IMR-90 (cell line): ENCODE data around the gene MCFD2. TPM values are rescaled to one million over a fixed set of nuclear protein-coding genes. Genes with fewer than 3 reads are reported as not detected.

Source experiments
- ATAC-seq: fragments of 200-7000 bp; cut with Tn5 transposase; 2 replicates; pipeline ENCODE4 v1.9.1; 2020; ENCODE audit warnings: low read depth, mild to moderate bottlenecking, moderate library complexity
- BruUV-seq: library from RNA; stranded (reverse); fragments of 400-500 nt; replicated peaks from 2 replicates; lab custom pipeline; 2021; lab: Mats Ljungman, UMichigan
- CTCF ChIA-PET: fragments of 300-600 bp; formaldehyde crosslinking; extraction: SDS; loops from one replicate; lab custom pipeline; 2021; ENCODE audit warnings: antibody characterized with exemption; lab: Yijun Ruan, JAX
- POLR2A ChIA-PET: fragments of 300-600 bp; sonication (Branson Sonifier 250); formaldehyde crosslinking; loops from one replicate; lab custom pipeline; 2022; ENCODE audit warnings: antibody characterized with exemption; ENCODE audit not compliant: unreplicated experiment; lab: Charles Lee
- DNase-seq: peaks from one replicate; pipeline ENCODE4 v3.0.0; 2013
- H2AFZ ChIP-seq: replicated peaks from 2 replicates; pipeline ENCODE3; 2013; ENCODE audit warnings: low read length, mild to moderate bottlenecking; ENCODE audit not compliant: poor library complexity
- H2AK5ac ChIP-seq: 2 replicates; pipeline ENCODE4 v1.6.1; 2013; ENCODE audit warnings: low read depth, low read length, inconsistent platforms
- H2AK9ac ChIP-seq: replicated peaks from 2 replicates; pipeline ENCODE3; 2013; ENCODE audit warnings: mild to moderate bottlenecking, low read depth, low read length, moderate library complexity; ENCODE audit not compliant: poor library complexity
- H2BK120ac ChIP-seq: 2 replicates; pipeline ENCODE4 v1.6.1; 2013; ENCODE audit warnings: low read depth, low read length, inconsistent platforms
- H2BK15ac ChIP-seq: 3 replicates; pipeline ENCODE4 v1.6.1; 2013; ENCODE audit warnings: low read depth, low read length, inconsistent platforms
- H2BK20ac ChIP-seq: 2 replicates; pipeline ENCODE4 v1.6.1; 2013; ENCODE audit warnings: low read depth, mild to moderate bottlenecking, inconsistent platforms, low read length, moderate library complexity
- H2BK5ac ChIP-seq: 2 replicates; pipeline ENCODE4 v1.6.1; 2013; ENCODE audit warnings: mild to moderate bottlenecking, low read depth, low read length, inconsistent platforms; ENCODE audit not compliant: poor library complexity, severe bottlenecking
- H3K14ac ChIP-seq: replicated peaks from 2 replicates; pipeline ENCODE4 v1.6.1; 2013; ENCODE audit warnings: low read depth, low read length, inconsistent platforms
- H3K18ac ChIP-seq: 2 replicates; pipeline ENCODE4 v1.6.1; 2013; ENCODE audit warnings: low read depth, low read length, control low read depth
- H3K23ac ChIP-seq: 2 replicates; pipeline ENCODE4 v1.6.1; 2013; ENCODE audit warnings: low read depth, low read length, inconsistent platforms
- H3K27ac ChIP-seq: 2 replicates; pipeline ENCODE4 v1.5.1; 2013; ENCODE audit warnings: mild to moderate bottlenecking, control low read depth, low read length; ENCODE audit not compliant: insufficient read depth
- H3K27me3 ChIP-seq: 2 replicates; pipeline ENCODE4 v1.6.1; 2013; ENCODE audit warnings: low read length; ENCODE audit not compliant: control insufficient read depth, insufficient read depth
- H3K36me3 ChIP-seq: 2 replicates; pipeline ENCODE4 v1.6.1; 2013; ENCODE audit warnings: low read length, mixed read lengths; ENCODE audit not compliant: control insufficient read depth, insufficient read depth
- H3K4ac ChIP-seq: 2 replicates; pipeline ENCODE4 v1.6.1; 2013; ENCODE audit warnings: low read depth, low read length, inconsistent platforms
- H3K4me1 ChIP-seq: 2 replicates; pipeline ENCODE4 v1.6.1; 2013; ENCODE audit warnings: low read length, mixed read lengths; ENCODE audit not compliant: control insufficient read depth, insufficient read depth
- H3K4me2 ChIP-seq: 2 replicates; pipeline ENCODE4 v1.6.1; 2013; ENCODE audit warnings: low read depth, mild to moderate bottlenecking, control low read depth, low read length, moderate library complexity
- H3K4me3 ChIP-seq: 2 replicates; pipeline ENCODE4 v1.5.1; 2013; ENCODE audit warnings: low read depth, mild to moderate bottlenecking, control low read depth, low read length, moderate library complexity; ENCODE audit not compliant: insufficient read depth
- H3K56ac ChIP-seq: 2 replicates; pipeline ENCODE4 v1.6.1; 2013; ENCODE audit warnings: low read length, inconsistent platforms; ENCODE audit not compliant: insufficient read depth; ENCODE audit errors: extremely low read depth
- H3K79me1 ChIP-seq, 2 experiments: 2 replicates each; pipeline ENCODE4 v1.6.1; 2013; ENCODE audit warnings: low read length in 2 of 2, inconsistent platforms in 1 of 2, low read depth in 1 of 2
- H3K9ac ChIP-seq: 2 replicates; pipeline ENCODE4 v1.6.1; 2013; ENCODE audit warnings: low read depth, low read length, control low read depth
- H3K9me1 ChIP-seq: 2 replicates; pipeline ENCODE4 v1.6.1; 2013; ENCODE audit warnings: low read length, inconsistent platforms; ENCODE audit not compliant: insufficient read depth
- H3K9me3 ChIP-seq: 2 replicates; pipeline ENCODE4 v1.6.1; 2013; ENCODE audit warnings: low read length; ENCODE audit not compliant: control insufficient read depth, insufficient read depth
- H4K20me1 ChIP-seq: 2 replicates; pipeline ENCODE4 v1.6.1; 2013; ENCODE audit warnings: low read length, inconsistent platforms; ENCODE audit not compliant: insufficient read depth
- H4K5ac ChIP-seq: 2 replicates; pipeline ENCODE4 v1.6.1; 2013; ENCODE audit warnings: mild to moderate bottlenecking, low read depth, low read length, control low read depth
- H4K8ac ChIP-seq, 2 experiments: 2 replicates each; pipeline ENCODE4 v1.6.1; 2013; ENCODE audit warnings: low read depth in 2 of 2, low read length in 2 of 2, control low read depth in 1 of 2, inconsistent platforms in 1 of 2
- H4K91ac ChIP-seq: 2 replicates; pipeline ENCODE4 v1.6.1; 2013; ENCODE audit warnings: low read depth, low read length, inconsistent platforms; ENCODE audit not compliant: insufficient read depth
- BHLHE40 ChIP-seq: fragments of 150-350 bp; IDR thresholded peaks from 2 replicates; pipeline ENCODE4 v1.6.1; 2016; ENCODE audit warnings: mild to moderate bottlenecking, low read depth, low read length
- CEBPB ChIP-seq: IDR thresholded peaks from 2 replicates; pipeline ENCODE4 v1.6.1; 2012; ENCODE audit warnings: low read depth, low read length, improper control_type of control experiment
- FOS ChIP-seq: fragments of 150-350 bp; IDR thresholded peaks from 2 replicates; pipeline ENCODE4 v1.6.1; 2016; ENCODE audit warnings: low read depth, low read length
- MAFK ChIP-seq: IDR thresholded peaks from 2 replicates; pipeline ENCODE4 v1.6.1; 2012; ENCODE audit warnings: low read depth, low read length, improper control_type of control experiment
- MAZ ChIP-seq: IDR thresholded peaks from 2 replicates; pipeline ENCODE4 v1.6.1; 2012; ENCODE audit warnings: low read depth, mild to moderate bottlenecking, low read length, improper control_type of control experiment, moderate library complexity, borderline replicate concordance
- NFE2L2 ChIP-seq: fragments of 150-350 bp; IDR thresholded peaks from 2 replicates; pipeline ENCODE4 v1.6.1; 2016; ENCODE audit warnings: low read depth, mild to moderate bottlenecking, low read length
- RAD21 ChIP-seq: IDR thresholded peaks from 2 replicates; pipeline ENCODE4 v1.6.1; 2012; ENCODE audit warnings: low read length, improper control_type of control experiment
- WGBS, 2 experiments: methylation state at CpG; one replicate each; pipeline versions ENCODE4 v1.1.5 to v1.1.7; 2013; ENCODE audit warnings: missing lambda C conversion rate in 2 of 2; ENCODE audit not compliant: insufficient read length in 1 of 2; ENCODE audit errors: extremely low coverage in 2 of 2; 5-methylcytosine and 5-hydroxymethylcytosine counted together
- dilution Hi-C: fragments of 300-500 bp; cut with HindIII; formaldehyde crosslinking; loops from one replicate; pipeline ENCODE4 v1.14.3; 2018; ENCODE audit warnings: low sequenced_read_pairs; ENCODE audit not compliant: unreplicated experiment
- in situ Hi-C: fragments of 300-500 bp; cut with MboI; formaldehyde crosslinking; loops from 3 replicates; pipeline ENCODE4 v1.14.3; 2019; ENCODE audit warnings: low sequenced_read_pairs, inconsistent platforms, mixed read lengths
- intact Hi-C: fragments of 100-400 bp; cut with micrococcal nuclease; formaldehyde crosslinking; loops from 2 replicates; pipeline ENCODE4 v1.10.0; 2022
- polyA plus RNA-seq, 3 experiments: library from polyadenylated mRNA; depleted of rRNA; stranded (reverse); fragments of >200 nt; gene quantifications; 2 replicates each; pipeline ENCODE4 v1.2.3, GENCODE V29; 2012; ENCODE audit warnings: low replicate concordance in 1 of 3
- total RNA-seq: library from RNA; depleted of rRNA; stranded (reverse); fragments of >200 nt; gene quantifications from 2 replicates; pipeline ENCODE4 v1.2.3, GENCODE V29; 2012

The MCFD2 gene
- total and polyA plus RNA-seq, 2 of the 4 experiments (the other 2 are of a cell fraction) = 145 to 177 TPM

- Histone ChIP-seq H2BK5ac (peak overlapping the region; percentile 96), H3K4me2 (peak overlapping the region; percentile 13; the same call in 1 of the 2 replicates), H3K9ac (peak overlapping the region; percentile 35), H2AK5ac (peak overlapping the region; percentile 99), H3K27me3 (no peaks in the 10 kb centered on the region), H3K79me1 (peaks cover 12 to 74% of the 10 kb centered on the region in 2 experiments), H2BK120ac (peak overlapping the region; percentile 100), H3K9me1 (peaks cover 64% of the 10 kb centered on the region), H4K8ac (peak overlapping the region; percentile 87 to 94), H3K14ac (peak overlapping the region; percentile 98), H3K9me3 (no peaks in the 10 kb centered on the region), H3K36me3 (no peaks in the 10 kb centered on the region), H3K4me3 (no peak overlapping the region), H4K91ac (peak overlapping the region; percentile 98), H2AK9ac (peak overlapping the region; percentile 99), H3K18ac (peak overlapping the region; percentile 87), H3K4me1 (peaks cover 47% of the 10 kb centered on the region), H4K5ac (peak overlapping the region; percentile 92), H3K4ac (peak overlapping the region; percentile 98), H4K20me1 (no peaks in the 10 kb centered on the region), H2BK15ac (peak overlapping the region; percentile 90), H3K56ac (peak overlapping the region; percentile 85), H2BK20ac (peak overlapping the region; percentile 99), H3K23ac (peak overlapping the region; percentile 96), H3K27ac (peak overlapping the region; percentile 92), H2AFZ (peak overlapping the region; percentile 76)
- dilution Hi-C loops (no loop called here), intact Hi-C loops (loop anchor here (2.0 to 5.0 kb wide), 2 partner anchors 47 to 61 kb away; no protein-coding TSS in a partner anchor), in situ Hi-C loops (no loop called here)
- TF ChIP-seq FOS (peak; percentile 99), RAD21 (0 out of 2 replicates have a peak, but pooled peaks have one; percentile 23), CEBPB (no peak), MAZ (no peak), NFE2L2 (peak; percentile 30; the same call in 1 of the 2 replicates), MAFK (no peak), BHLHE40 (peak; percentile 77; the same call in 1 of the 2 replicates)
- ChIA-PET POLR2A (no interaction called here), CTCF (interaction anchor here (1.8 kb wide), 1 partner anchor 14 kb away, joined by 5 read pairs; no protein-coding TSS in a partner anchor)
- 0% methylated on average over 3 of the region's 5 CpGs; no CpG with 5 or more reads in 1 of the 2 experiments for WGBS, 2 experiments
- no TSS peak for BruUV-seq
- DNase-seq (peak; percentile 98), ATAC-seq (peak; percentile 77)
Observed at GRCh38 chr2:46873604-46874068, 42.0 kb downstream of the MCFD2 start.
